Fibroblast of mammary gland (primary cell): Measurements from ENCODE around the gene SIT1.
A peak's percentile ranks its signal among the peaks of the same experiment; 100 is the strongest.
"Not testable (repeated sequence)": the region's sequence is repeated elsewhere in the genome, so short reads cannot be mapped to it uniquely, and the experiment has no call there.

Experiments used
- DNase-seq: peaks from one replicate; pipeline ENCODE4 v3.0.0-alpha.2; 2010; ENCODE audit warnings: low read depth
- H3K4me3 ChIP-seq: 2 replicates; pipeline ENCODE4 v1.5.1; 2011; ENCODE audit warnings: low read depth, mild to moderate bottlenecking, low read length, moderate library complexity; ENCODE audit not compliant: control insufficient read depth
- TF ChIP-seq, protein P1 (sequence below): conservative IDR thresholded peaks from 2 replicates; pipeline ENCODE4 v1.5.1; 2011; ENCODE audit warnings: low read depth, low read length, inconsistent platforms; ENCODE audit not compliant: control insufficient read depth, insufficient read depth

SIT1 gene

GRCh38 chr9:35618325-35618727 lies 32.4 kb downstream of the SIT1 start, which contains the start of gene CD72:
CD72 (minus strand) TSS chr9:35618413; CDS start chr9:35618303, 110 bp downstream.
- TF ChIP-seq, protein P1, sequence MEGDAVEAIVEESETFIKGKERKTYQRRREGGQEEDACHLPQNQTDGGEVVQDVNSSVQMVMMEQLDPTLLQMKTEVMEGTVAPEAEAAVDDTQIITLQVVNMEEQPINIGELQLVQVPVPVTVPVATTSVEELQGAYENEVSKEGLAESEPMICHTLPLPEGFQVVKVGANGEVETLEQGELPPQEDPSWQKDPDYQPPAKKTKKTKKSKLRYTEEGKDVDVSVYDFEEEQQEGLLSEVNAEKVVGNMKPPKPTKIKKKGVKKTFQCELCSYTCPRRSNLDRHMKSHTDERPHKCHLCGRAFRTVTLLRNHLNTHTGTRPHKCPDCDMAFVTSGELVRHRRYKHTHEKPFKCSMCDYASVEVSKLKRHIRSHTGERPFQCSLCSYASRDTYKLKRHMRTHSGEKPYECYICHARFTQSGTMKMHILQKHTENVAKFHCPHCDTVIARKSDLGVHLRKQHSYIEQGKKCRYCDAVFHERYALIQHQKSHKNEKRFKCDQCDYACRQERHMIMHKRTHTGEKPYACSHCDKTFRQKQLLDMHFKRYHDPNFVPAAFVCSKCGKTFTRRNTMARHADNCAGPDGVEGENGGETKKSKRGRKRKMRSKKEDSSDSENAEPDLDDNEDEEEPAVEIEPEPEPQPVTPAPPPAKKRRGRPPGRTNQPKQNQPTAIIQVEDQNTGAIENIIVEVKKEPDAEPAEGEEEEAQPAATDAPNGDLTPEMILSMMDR: no peak
- peak within 1 kb of the TSS; percentile 35 for H3K4me3 ChIP-seq
- DNase-seq: no peak

DNA sequence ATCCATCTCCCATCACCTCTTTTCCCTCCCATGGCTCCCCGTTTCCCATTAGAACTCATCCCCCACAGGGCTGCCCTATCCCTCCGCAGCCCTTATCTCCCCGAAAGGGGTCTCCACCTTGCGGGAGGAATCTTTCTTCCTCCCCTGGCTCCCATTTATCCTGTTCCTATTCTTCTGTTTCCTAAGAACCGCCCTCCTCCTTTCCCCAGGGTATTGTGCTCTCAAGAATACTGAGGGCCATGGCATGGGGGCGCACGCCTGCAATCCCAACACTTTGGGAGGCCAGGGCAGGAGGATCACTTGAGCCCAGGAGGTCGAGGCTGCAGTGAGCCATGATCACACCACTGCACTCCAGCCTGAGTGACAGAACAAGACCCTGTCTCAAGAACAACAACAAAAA lies 33.2 kb downstream of the SIT1 start:
- no peak overlapping the region for H3K4me3 ChIP-seq
- TF ChIP-seq, protein P1: no peak
- no peak for DNase-seq

DNA sequence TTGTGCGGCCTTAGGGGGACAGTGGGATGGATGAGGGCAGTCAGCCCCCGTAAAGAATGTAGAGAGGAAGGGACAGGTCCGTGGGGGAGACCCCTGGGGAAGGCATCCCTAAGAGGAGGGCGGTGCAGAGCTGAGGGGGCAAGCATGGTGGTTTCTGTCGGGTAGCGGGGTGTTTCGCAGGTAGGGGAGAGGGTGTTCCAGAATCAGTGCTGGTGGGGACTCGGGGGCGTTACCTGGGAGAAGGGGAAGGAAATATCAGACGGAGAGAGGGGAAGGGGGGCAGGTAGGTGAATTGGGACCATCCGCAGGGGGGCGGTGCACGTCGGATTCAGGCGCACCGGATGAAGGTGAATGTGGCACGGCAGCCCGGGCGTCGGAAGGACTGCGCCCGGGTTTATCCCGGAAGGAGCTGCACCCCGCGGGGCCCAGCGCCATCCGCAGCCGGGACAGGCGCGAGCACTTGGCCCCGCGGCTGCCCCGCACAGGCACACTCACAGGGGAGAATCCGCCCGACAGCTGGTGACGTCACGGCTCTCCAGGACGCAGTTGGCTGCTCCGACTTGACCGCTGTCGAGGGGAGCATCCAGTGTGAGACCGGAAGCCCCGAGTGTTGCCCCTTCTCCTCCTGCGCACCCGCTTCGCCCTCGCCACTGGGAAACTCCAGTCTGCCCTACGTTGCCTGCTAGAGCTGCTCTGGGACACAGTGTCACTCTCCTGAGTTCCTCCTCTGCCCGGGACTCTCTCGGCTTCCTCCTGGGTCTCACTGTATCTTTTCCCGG lies 33.9 kb downstream of the SIT1 start:
- DNase-seq: peak; percentile 71
- TF ChIP-seq, protein P1: no peak
- peak overlapping the region; percentile 35 for H3K4me3 ChIP-seq

- H3K4me3 ChIP-seq: no peak overlapping the region
- TF ChIP-seq, protein P1: no peak
- no peak for DNase-seq
Observed at GRCh38 chr9:35615981-35616680, 34.6 kb downstream of the SIT1 start.

GRCh38 chr9:35612843-35613242 lies 37.9 kb downstream of the SIT1 start:
- H3K4me3 ChIP-seq: no peak overlapping the region

GRCh38 chr9:35612066-35612465 lies 38.7 kb downstream of the SIT1 start:
- not testable (repeated sequence) for H3K4me3 ChIP-seq, DNase-seq

More at GRCh38 chr9:35612843-35613242, 37.9 kb downstream of the SIT1 start:
- DNase-seq: no peak
- TF ChIP-seq, protein P1: no peak

DNA sequence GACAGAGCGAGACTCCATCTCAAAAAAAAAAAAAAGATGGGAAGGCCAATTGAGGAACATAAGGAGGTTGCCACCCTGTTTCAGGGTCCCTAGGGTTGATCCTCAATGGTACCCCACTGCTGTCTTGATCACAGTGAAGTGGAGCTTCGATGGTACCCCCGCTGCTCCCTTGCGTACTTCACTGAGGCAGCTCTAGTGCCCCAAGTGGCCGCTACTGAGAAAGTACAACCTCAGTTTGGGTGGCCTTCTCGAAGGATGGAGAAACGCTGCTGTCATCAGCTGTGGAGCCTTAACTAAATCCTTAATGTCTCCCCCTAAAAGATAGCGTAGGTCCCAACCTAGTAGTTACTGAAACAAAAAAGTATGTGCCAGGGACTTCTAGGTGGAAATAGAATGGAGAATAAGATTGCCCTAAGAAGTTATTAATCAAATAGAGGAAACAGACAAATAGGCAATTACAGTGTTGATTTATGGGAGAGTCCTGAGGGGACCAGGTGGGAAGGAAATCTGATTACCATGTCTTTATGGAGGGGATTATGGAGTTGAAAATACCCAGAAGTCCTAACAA lies 39.4 kb downstream of the SIT1 start:
- TF ChIP-seq, protein P1: peak; percentile 79
- DNase-seq: peak; percentile 49
- H3K4me3 ChIP-seq: no peak overlapping the region
